ENCODE data around the gene U2AF2.

U2AF2 gene

DNA sequence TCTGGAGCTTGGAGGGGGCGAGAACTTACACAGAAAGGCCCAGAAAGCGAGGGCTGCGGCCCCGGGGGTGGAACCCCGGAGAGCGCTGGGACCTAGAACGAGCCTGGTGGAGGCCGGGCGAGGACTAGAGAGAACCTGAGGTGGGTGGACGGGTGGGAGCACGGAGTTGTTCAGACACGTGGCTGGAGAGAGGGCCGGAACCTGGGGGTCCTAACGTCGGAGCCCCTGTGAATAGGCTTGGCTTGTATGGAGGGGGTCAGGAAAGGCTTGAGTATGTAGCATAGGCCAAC, 11.0 kb upstream of the U2AF2 start:
- DNase-seq (ENCODE audit: low read depth): no peak

DNA sequence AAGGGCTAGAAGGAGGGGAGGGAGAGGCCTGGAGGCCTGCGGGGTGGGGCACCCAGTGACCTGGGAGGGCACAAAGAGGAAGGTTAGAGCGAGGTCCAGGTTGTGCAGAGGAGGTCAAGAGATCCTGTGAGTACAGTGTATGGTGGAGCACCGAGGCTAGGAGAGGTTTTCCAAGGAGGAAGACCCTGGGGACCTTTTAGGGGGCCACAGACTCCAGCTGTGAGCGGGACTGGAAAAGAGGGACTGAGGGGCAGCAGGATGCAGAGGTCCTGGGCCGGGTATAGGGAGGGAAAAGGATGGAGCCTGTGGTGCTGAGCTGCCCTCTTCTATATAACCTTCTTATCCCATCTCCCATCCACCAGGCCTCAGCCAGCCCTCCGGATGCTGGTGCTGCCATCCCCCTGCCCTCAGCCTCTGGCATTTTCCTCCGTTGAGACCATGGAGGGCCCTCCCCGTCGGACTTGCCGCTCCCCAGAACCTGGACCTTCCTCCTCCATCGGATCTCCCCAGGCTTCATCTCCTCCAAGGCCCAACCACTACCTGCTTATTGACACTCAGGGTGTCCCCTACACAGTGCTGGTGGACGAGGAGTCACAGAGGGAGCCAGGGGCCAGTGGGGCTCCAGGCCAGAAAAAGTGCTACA, 10.5 kb upstream of the U2AF2 start:
- DNase-seq (ENCODE audit: low read depth): no peak

DNA sequence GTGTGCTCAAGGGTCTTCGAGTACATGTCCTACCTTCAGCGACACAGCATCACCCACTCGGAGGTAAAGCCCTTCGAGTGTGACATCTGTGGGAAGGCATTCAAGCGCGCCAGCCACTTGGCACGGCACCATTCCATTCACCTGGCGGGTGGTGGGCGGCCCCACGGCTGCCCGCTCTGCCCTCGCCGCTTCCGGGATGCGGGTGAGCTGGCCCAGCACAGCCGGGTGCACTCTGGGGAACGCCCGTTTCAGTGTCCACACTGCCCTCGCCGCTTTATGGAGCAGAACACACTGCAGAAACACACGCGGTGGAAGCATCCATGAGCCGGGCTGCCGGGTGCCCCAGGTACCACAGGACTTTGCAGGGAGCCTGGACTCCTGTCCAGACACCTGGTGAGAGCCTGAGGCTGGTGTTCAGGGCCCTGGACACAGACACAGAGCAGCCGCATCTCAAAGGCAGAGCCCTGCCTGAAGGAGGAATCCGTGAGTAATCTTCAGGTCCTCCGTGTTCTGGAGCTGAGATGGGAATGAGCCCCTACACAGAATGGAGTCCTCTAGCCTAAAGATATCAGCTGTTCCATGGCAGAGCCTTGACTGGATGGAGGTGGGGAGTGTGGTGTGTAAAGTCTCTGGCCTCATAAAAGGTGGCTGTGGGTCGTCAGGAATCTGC, 9.9 kb upstream of the U2AF2 start:
- no peak for DNase-seq (ENCODE audit: low read depth)

DNA sequence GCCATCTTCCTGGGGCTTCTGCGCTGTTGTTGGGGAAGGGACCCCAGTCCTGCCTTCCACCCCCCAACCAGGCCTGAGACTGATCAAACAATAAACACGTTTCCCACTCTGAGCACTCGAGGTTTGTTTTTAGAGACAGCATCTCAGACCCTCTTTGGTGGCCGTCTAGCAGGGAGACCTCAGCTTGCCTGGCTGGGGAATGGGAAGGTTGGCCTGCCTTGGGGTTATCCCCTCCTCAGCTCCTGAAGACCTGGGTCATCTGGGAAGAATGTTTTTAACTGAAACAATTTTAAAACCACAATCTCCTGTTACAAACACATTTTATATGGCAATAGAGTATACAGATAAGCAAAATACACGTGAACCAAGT, 9.3 kb upstream of the U2AF2 start:
- DNase-seq (ENCODE audit: low read depth): no peak

DNA sequence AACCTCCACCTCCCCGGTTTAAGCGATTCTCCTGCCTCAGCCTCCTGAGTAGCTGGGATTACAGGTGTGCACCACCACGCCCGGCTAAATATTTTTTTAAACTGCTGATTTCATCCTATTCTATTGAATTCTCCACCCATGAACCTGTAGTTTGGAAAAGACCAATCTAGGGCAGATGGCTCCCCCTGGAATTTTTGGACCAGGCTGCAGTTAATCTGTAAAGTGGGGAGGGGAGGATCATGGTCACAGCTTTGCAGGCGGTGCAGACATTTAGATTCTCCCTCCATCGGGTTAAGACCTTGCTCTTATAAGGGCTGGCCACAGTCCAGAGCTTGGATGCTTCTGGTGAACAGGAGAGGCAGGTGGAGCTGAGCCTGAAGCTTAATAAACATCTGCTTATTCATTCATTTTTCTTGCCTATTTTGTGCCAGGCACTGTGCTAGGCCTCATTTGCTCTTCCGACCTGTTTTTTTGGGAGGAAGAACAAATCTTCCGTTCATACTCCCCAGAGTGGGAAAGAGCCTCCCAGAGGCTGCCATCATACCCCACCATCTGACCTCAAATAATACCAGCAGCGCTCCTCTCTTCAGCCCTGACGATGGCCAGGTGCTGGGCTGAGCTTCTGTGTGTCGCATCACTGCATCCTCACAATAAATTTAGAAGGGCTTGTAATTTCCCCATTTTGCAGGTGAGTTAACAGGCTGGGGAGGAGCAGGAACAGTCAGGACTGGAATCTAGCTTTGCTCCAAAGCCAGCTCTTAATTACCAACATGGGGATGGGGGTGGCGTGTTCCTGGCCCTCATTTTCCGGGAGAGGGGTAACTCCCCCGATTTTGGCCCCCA, 7.7 kb upstream of the U2AF2 start:
- no peak for DNase-seq (ENCODE audit: low read depth)

DNA sequence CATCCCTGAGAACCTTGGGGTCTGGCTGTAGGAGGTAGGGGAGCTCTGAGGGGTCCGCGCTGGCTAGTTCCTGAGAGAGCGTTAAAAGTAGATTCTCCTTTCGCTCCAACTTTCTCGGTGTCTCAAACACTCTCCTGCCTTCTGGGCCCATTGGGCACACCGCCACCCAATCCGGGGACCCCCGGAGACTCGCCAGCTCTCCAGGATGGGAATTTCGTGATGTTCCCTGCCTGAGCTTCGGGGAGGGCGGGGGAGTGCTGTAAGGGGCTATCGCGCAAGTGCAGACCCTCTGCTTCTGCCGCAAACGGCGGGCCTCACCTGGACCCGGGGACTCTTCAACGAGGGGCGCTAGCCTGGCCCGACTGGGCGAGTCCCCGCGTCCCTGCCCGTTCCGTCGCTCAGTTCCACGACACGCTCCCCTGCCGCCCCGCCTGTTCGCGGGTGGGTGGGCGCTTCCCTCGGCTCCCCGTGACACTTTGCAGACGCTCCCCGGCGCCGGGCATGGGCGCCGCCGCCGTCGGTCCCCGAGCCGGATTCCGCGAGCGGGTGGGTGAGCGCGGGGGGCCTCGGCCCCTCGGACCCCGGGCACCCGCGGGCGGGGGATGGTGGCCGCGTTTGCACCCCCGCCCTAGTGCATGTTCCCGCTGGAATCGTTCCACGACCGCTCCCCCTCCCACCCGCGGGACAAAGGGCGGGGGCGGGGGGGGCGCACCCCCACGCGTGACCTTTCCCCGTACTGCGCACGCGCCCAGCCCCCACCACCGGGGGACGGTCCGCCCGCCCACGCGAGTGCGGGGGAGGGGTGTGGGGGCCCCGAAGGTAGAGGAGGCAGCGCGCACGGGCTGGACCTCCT, 6.9 kb upstream of the U2AF2 start, which contains the start of gene CCDC106:
TSS of gene CCDC106 (plus strand) at position 481 of the 853 bp plus-strand sequence. CDS start 835 bp downstream, outside the sequence.
- no peak for DNase-seq (ENCODE audit: low read depth)

GRCh38 chr19:55648585-55649267, 6.1 kb upstream of the U2AF2 start:
- no peak for DNase-seq (ENCODE audit: low read depth)

DNA sequence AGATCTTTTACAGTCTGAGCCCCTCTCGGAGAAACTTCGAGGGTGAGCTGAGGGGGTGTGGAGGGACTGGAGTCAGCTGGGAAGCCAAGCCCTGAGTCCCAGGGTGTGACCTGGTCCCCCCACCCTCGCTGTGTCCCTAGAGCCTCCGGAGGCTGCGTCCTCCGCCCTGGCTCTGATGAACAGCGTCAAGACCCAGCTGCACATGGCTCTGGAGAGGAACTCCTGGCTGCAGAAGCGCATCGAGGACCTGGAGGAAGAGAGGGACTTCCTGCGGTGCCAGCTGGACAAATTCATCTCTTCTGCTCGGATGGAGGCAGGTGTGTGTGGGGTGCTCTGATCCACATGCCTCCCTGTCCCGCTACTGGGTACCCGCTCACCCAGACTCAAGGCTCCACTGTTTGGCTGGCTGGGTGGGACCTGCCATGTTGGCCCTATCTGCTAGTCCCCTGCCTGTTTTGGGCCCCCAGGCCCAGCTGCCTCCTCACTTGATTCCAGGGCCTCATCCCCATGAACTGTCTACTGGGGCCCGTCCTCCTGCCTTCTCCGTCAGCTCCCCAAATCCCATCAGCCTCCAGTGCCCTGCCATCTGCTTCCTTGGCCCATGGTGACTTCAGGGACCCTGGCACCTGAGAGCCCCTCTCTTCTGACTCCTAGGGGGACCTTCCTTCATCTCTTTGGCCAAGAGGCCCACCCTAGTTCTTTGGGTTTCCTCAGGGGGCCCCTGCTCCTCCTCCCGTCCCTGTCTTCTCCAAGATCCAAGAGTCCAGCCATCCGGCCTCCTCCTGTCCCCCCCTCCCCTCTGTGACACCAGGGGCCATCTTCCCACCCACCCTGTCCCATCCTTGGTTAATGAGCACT, 5.3 kb upstream of the U2AF2 start:
- no peak for DNase-seq (ENCODE audit: low read depth)

DNA sequence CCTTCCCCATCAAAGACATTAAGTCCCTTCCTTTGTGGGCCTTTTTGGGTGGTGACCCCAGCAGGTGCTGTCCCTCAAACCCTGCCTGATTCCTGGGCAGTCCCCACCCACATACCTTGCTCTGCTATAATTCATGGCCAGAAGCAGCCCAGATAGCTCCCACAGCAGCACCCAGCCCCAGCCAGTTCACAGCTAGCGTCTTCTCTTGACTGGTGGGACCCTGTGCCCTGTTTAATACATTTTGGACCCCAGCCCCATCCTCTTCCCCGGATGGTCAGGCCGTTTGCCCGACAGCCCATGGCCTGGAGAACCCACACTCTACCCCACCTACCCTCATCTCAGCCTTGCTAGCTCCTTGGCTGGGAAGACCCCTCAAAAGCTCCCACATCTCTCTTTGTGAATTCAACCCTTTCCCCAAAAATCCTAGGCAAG, 4.7 kb upstream of the U2AF2 start:
- no peak for DNase-seq (ENCODE audit: low read depth)

- DNase-seq (ENCODE audit: low read depth): no peak
These were observed 4.1 kb upstream of the U2AF2 start for GRCh38 chr19:55650602-55651230.

DNA sequence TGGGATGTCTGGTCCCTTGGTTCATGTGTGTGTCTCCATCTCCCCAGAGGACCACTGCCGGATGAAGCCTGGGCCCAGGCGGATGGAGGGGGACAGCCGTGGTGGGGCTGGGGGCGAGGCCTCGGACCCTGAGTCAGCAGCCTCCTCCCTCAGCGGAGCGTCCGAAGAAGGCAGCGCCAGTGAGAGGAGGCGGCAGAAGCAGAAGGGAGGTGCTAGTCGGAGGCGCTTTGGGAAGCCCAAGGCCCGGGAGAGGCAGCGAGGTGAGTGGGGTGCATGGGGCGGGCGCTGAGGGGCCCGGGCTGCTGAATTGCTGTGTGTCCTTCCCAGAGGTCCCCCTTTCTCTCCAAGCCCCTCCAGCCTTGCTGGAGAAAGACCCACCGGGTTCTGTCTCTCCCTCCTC, 3.6 kb upstream of the U2AF2 start:
- DNase-seq (ENCODE audit: low read depth): no peak

DNA sequence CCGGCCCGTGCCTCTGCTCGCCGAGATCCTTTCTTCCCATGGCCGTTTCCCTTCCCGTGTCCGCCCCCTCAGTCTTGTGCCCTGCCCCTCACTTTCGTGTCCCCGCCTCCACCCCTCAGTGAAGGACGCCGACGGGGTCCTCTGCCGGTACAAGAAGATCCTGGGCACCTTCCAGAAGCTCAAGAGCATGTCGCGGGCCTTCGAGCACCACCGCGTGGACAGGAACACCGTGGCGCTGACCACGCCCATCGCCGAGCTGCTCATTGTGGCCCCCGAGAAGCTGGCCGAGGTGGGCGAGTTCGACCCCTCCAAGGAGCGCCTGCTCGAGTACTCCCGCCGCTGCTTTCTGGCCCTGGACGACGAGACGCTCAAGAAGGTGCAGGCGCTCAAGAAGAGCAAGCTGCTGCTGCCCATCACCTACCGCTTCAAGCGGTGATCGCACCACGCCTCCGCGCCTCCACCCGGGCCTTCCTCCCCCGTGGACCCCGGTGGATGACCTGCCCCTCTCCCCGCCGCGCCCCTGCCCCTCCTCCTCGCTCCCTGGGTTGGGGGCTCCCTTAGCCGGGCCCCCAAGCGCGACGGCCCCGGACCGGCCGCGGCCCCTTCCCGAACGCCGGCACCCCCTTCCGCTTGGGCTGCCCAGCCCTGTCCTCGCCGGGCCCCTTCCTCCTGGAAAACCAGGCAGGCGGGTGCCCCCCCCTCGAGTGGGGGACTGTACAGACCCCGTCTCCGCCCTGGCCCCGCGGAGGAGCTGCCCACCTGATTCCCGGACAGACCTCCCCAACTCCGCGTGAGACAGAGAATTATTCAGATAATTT, 2.3 kb upstream of the U2AF2 start:
- no peak for DNase-seq (ENCODE audit: low read depth)

DNA sequence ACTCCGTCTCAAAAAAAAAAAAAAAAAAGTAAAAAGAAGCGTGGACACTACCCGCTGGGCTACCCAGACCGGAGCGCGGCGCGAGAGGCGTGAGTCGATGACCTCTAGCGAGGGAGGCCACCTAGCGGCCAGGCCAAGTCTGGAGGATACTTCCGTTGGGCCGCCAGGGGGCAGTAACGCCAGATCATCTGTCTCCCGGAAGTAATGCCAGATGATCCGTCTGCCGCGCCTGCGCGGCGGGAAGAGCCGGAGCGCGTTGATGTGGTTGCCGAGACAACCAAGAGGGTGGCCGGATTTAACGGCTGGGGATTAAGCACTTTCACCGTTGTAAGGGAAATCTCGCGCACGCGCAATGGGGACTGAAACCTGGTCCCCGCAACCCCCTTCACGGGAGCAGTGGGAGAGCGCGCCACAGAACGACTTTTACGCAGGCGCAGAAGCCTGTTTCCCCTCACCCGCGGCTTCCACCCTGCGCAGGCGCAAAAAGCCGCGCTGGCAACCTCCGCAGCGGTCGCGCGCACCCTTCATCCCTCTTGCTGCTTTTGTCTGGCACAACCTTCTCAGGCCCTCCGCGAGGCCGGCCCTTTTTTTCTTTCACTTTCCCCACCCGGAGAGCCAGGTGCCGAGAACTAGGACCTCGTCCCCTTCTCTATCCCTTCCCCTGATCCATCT, 1.0 kb upstream of the U2AF2 start:
- DNase-seq (ENCODE audit: low read depth): peak; percentile 96

DNA sequence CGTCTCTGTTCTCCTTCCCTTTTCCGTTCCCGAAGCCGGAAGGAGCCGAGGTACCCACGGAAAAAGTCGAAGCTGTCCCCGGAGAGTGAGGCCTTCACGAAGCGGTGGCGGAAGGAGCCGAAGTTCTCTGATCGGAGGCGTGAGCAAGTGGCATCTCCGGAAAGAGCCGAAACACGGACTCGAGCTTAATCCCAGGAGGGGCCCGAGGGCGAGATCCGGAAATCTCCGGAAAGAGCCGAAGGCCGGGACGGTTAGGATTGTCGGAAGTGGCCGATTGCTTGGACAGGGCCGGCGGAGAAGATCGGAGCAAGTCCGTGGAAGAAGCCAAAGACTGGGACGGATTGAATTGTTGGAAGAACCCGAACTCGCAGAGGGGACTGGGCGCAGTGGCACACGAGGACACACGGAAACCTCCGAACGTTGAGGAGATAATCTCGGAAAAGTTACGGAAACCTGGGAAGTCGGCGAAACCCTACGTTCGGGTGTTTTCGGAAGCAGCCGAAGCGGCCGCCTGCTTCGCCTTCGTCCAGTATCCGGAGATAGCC, 440 bp upstream of the U2AF2 start:
- peak; percentile 99 for DNase-seq (ENCODE audit: low read depth)

GRCh38 chr19:55655648-55656040, 809 bp downstream of the U2AF2 start:
- DNase-seq (ENCODE audit: low read depth): no peak

GRCh38 chr19:55656552-55656951, 1.7 kb downstream of the U2AF2 start:
- DNase-seq (ENCODE audit: low read depth): no peak

DNA sequence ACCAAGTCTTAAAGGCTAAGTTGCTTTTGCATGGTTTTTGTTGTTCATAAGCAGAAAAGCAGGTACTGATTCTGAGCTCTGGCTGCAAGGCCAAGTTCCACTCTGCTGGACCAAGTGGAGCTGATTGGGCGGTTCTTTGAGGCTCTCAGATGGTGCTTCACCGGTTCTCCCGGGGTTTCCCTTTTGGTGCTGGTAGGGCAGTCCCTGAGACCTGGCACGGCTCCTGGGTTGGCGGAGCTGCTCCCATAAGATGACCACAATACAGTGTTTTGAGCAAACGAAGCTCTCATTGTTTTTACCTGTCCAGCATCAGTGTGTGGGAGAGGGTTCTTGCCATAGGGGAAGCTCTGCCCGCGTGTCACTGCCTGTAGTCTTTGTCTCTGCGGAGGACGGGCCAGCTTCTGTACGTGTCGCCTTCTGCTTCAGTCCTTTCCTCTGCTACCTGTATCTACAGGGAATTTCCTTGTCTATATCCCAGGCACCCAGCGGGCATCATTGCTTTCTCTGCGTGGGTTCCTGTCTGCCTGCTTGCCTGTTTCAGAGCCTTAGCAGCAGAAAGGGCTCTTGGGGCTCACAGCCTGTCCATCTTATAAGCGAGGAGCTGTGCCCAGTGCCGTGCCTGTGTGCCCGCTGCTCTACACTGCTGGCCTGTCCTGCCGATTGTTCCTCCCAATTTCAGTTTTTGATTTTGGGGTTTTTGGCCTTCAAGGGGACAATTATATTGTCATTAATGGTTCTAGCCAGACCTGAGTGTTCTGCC, 2.3 kb downstream of the U2AF2 start:
- no peak for DNase-seq (ENCODE audit: low read depth)

Data from HS-5 (cell line).